ENCODE measurements around the gene MC4R. TPM values are rescaled to one million over a fixed set of nuclear protein-coding genes. Genes with fewer than 3 reads are reported as not detected.

Gene MC4R
- total RNA-seq, 1 experiment from 2014 or later = not detected

DNA sequence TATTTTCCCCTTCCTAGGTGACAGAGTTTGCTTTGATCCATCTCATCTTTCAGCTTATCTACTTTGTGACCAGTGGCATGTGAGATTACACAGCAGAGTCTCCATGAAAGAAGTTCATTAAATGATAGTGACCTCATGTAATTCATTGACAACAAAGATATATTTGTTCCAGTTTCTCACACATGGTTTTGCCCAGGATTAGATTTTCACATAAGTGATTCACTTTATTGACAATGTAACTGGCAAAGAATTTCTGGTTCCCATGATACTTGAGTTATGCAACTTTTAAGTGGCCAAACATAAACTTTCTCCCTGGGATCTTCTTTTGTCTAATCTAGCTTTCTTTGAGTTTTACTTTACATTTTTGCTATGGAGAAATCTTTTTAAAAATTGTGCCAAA is 50.0 kb downstream of the MC4R start:
- no peaks in the 10 kb centered on the region for H3K36me3 ChIP-seq (ENCODE audit: control insufficient read depth in 1 of 2, insufficient read depth in 2 of 2, low read length in 2 of 2)
- BruUV-seq (replicated peaks) = no TSS peak
- no peaks in the 10 kb centered on the region for H3K4me1 ChIP-seq (ENCODE audit: control insufficient read depth in 1 of 2, insufficient read depth in 2 of 2, low read length in 2 of 2)
- no peaks in the 10 kb centered on the region for H3K79me2 ChIP-seq (ENCODE audit: insufficient read depth, low read length)
- no peaks in the 10 kb centered on the region for H3K27me3 ChIP-seq (ENCODE audit: insufficient read depth, low read length)
- H3K9me2 ChIP-seq (ENCODE audit: insufficient read depth) = no peaks in the 10 kb centered on the region
- no peaks in the 10 kb centered on the region; a peak in 1 of 4 replicates for H3K9me3 ChIP-seq (ENCODE audit: control insufficient read depth in 1 of 2, insufficient read depth in 1 of 2, low read depth in 1 of 2, low read length in 2 of 2)
- CTCF ChIA-PET = no interaction called here
- intact Hi-C loops (cut with micrococcal nuclease) = no loop called here
- POLR2A ChIA-PET = no interaction called here
- H3K27ac ChIP-seq (ENCODE audit: low read depth, low read length) = no peak overlapping the region
- RAD21 ChIA-PET (ENCODE audit: low non-redundant PET in 1 of 2, low total read pairs in 2 of 2, uncharacterized antibody in 2 of 2, unreplicated experiment in 2 of 2) = no interaction called here
- H2AFZ ChIP-seq (ENCODE audit: low read depth, low read length, poor library complexity, severe bottlenecking) = no peak overlapping the region
- no peak for ATAC-seq
- H4K20me1 ChIP-seq (ENCODE audit: insufficient read depth) = no peaks in the 10 kb centered on the region
- TF ChIP-seq YY1 (IDR thresholded peaks at IDR 0.05; ENCODE audit: extremely low read depth, insufficient replicate concordance, low read depth, low read length) = no peak
- TF ChIP-seq SRF (IDR thresholded peaks at IDR 0.05; ENCODE audit: low read depth) = no peak
- TF ChIP-seq, protein P1, sequence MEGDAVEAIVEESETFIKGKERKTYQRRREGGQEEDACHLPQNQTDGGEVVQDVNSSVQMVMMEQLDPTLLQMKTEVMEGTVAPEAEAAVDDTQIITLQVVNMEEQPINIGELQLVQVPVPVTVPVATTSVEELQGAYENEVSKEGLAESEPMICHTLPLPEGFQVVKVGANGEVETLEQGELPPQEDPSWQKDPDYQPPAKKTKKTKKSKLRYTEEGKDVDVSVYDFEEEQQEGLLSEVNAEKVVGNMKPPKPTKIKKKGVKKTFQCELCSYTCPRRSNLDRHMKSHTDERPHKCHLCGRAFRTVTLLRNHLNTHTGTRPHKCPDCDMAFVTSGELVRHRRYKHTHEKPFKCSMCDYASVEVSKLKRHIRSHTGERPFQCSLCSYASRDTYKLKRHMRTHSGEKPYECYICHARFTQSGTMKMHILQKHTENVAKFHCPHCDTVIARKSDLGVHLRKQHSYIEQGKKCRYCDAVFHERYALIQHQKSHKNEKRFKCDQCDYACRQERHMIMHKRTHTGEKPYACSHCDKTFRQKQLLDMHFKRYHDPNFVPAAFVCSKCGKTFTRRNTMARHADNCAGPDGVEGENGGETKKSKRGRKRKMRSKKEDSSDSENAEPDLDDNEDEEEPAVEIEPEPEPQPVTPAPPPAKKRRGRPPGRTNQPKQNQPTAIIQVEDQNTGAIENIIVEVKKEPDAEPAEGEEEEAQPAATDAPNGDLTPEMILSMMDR (IDR thresholded peaks at IDR 0.05 in 2 of 3, conservative IDR thresholded peaks at IDR 0.05 in 1 of 3; ENCODE audit: borderline replicate concordance in 1 of 3, insufficient read depth in 1 of 3, low read depth in 2 of 3, low read length in 2 of 3) = no peak
- no peak for TF ChIP-seq EZH2 (IDR thresholded peaks at IDR 0.05)
- TF ChIP-seq TCF7L2 (IDR thresholded peaks at IDR 0.05; ENCODE audit: borderline replicate concordance, extremely low read depth, insufficient read depth, insufficient read length) = no peak
- no peak for TF ChIP-seq CBX3 (IDR thresholded peaks at IDR 0.05; ENCODE audit: low read depth)
- no peak overlapping the region for H3K9ac ChIP-seq (ENCODE audit: low read length)
- H3K4me2 ChIP-seq (ENCODE audit: low read length) = no peak overlapping the region
- DNase-seq (ENCODE audit: low read depth, low spot score) = no peak
- no peak overlapping the region for H3K4me3 ChIP-seq (replicated peaks in 1 of 2; ENCODE audit: low read depth in 1 of 2, low read length in 2 of 2)

Measured in HCT116 (cell line).